Endodermal cell (in vitro differentiated cells): ENCODE results near the gene LRRC25. TPM values are rescaled to one million over a fixed set of nuclear protein-coding genes. Genes with fewer than 3 reads are reported as not detected.

ENCODE experiments used
- DNase-seq: peaks from one replicate; pipeline ENCODE4 v3.0.0-alpha.2; 2017
- H3K27ac ChIP-seq: 2 replicates; pipeline ENCODE4 v1.5.1; 2013; ENCODE audit warnings: mild to moderate bottlenecking, low read depth, low read length, moderate library complexity
- H3K27me3 ChIP-seq: 2 replicates; pipeline ENCODE4 v1.6.1; 2013; ENCODE audit warnings: mild to moderate bottlenecking, low read length, moderate library complexity; ENCODE audit not compliant: insufficient read depth, control insufficient read depth, poor library complexity, severe bottlenecking
- H3K36me3 ChIP-seq: 2 replicates; pipeline ENCODE4 v1.7.0; 2013; ENCODE audit warnings: mild to moderate bottlenecking, low read length, moderate library complexity; ENCODE audit not compliant: control insufficient read depth, insufficient read depth
- H3K4me1 ChIP-seq: one replicate; pipeline ENCODE4 v1.7.0; 2013; ENCODE audit warnings: low read length; ENCODE audit not compliant: control insufficient read depth, insufficient read depth
- H3K4me3 ChIP-seq: 2 replicates; pipeline ENCODE4 v1.5.1; 2013; ENCODE audit warnings: mild to moderate bottlenecking, low read length, moderate library complexity
- H3K9ac ChIP-seq: 2 replicates; pipeline ENCODE4 v1.6.1; 2013; ENCODE audit warnings: mild to moderate bottlenecking, low read length, moderate library complexity; ENCODE audit not compliant: poor library complexity, severe bottlenecking; ENCODE audit errors: extremely low read depth
- H3K9me3 ChIP-seq: 2 replicates; pipeline ENCODE4 v1.6.1; 2013; ENCODE audit warnings: mild to moderate bottlenecking, low read length, moderate library complexity; ENCODE audit not compliant: control insufficient read depth
- H3K27ac Mint-ChIP-seq: 2 replicates; pipeline ENCODE4 v1.8.0; 2020; ENCODE audit warnings: mixed read lengths
- H3K27me3 Mint-ChIP-seq: 2 replicates; pipeline ENCODE4 v1.8.0; 2021; ENCODE audit warnings: mild to moderate bottlenecking, mixed read lengths; ENCODE audit not compliant: insufficient read depth
- H3K36me3 Mint-ChIP-seq: 2 replicates; pipeline ENCODE4 v1.8.0; 2020; ENCODE audit warnings: low read depth, mixed read lengths
- H3K4me1 Mint-ChIP-seq: 2 replicates; pipeline ENCODE4 v1.8.0; 2020; ENCODE audit warnings: mixed read lengths
- H3K4me3 Mint-ChIP-seq: 2 replicates; pipeline ENCODE4 v1.8.0; 2020; ENCODE audit warnings: mild to moderate bottlenecking, moderate library complexity, mixed read lengths
- H3K9me3 Mint-ChIP-seq: 2 replicates; pipeline ENCODE4 v1.8.0; 2020; ENCODE audit warnings: mild to moderate bottlenecking, mixed read lengths
- CTCF ChIP-seq: fragments of 200-600 bp; sonication (generic); conservative IDR thresholded peaks from 2 replicates; pipeline ENCODE4 v1.5.0; 2021; ENCODE audit warnings: antibody characterized with exemption, mild to moderate bottlenecking
- WGBS, 2 experiments: methylation state at CpG; one replicate each; pipeline versions ENCODE4 v1.1.5 to v1.1.7; 2013; ENCODE audit warnings: missing lambda C conversion rate in 2 of 2, mixed read lengths in 1 of 2; ENCODE audit not compliant: insufficient coverage in 1 of 2, insufficient read length in 1 of 2; 5-methylcytosine and 5-hydroxymethylcytosine counted together
- total RNA-seq, 2 donors: library from RNA; stranded (reverse); fragmentation: NEBNext Ultra II Directional in 1 of 2; extraction: Animal tissue kit (Norgen Biotek cat#: 25700) in 1 of 2; gene quantifications; 2 replicates in 1 of 2; 3 replicates in 1 of 2; pipeline ENCODE4 v1.2.1, GENCODE V29; 2021

The LRRC25 gene
- total RNA-seq, 2 donors from 2014 or later = not detected

- H3K4me3 ChIP-seq = peak overlapping the region; percentile 82
- H3K4me1 ChIP-seq = no peaks in the 10 kb centered on the region
- H3K9ac ChIP-seq = peak overlapping the region; percentile 73
- peak overlapping the region; percentile 98 for H3K27ac ChIP-seq
- WGBS, 2 experiments = 0 to 2% methylated on average over 3 to 46 of the region's 53 CpGs
- H3K9me3 ChIP-seq = no peaks in the 10 kb centered on the region
- no peaks in the 10 kb centered on the region for H3K36me3 ChIP-seq
- peak overlapping the region; percentile 89 for H3K27ac Mint-ChIP-seq
- H3K36me3 Mint-ChIP-seq = no peaks in the 10 kb centered on the region
- peak; percentile 89 for DNase-seq
- H3K27me3 ChIP-seq = peaks cover 10% of the 10 kb centered on the region
- H3K9me3 Mint-ChIP-seq = no peaks in the 10 kb centered on the region
- H3K4me3 Mint-ChIP-seq = peak overlapping the region; percentile 61
- peaks cover 65% of the 10 kb centered on the region for H3K27me3 Mint-ChIP-seq
- H3K4me1 Mint-ChIP-seq = peaks cover 6% of the 10 kb centered on the region
- TF ChIP-seq CTCF = no peak
These were observed 20.0 kb upstream of the LRRC25 start for GRCh38 chr19:18417250-18418028.

GRCh38 chr19:18416778-18417249 is 19.4 kb upstream of the LRRC25 start:
- H3K27me3 Mint-ChIP-seq = peaks cover 65% of the 10 kb centered on the region
- Histone ChIP-seq H3K4me3 (peak overlapping the region; percentile 82), H3K27ac (peak overlapping the region; percentile 98), H3K36me3 (no peaks in the 10 kb centered on the region), H3K9me3 (no peaks in the 10 kb centered on the region), H3K27me3 (peaks cover 10% of the 10 kb centered on the region), H3K9ac (peak overlapping the region; percentile 90), H3K4me1 (no peaks in the 10 kb centered on the region)
- no peaks in the 10 kb centered on the region for H3K9me3 Mint-ChIP-seq
- 0 to 1% methylated on average over 7 to 44 of the region's 44 CpGs for WGBS, 2 experiments
- H3K36me3 Mint-ChIP-seq = no peaks in the 10 kb centered on the region
- H3K27ac Mint-ChIP-seq = peak overlapping the region; percentile 93
- H3K4me3 Mint-ChIP-seq = peak overlapping the region; percentile 61
- no peak for TF ChIP-seq CTCF
- H3K4me1 Mint-ChIP-seq = peaks cover 6% of the 10 kb centered on the region
- DNase-seq = peak; percentile 94

GRCh38 chr19:18415178-18415867 is 17.9 kb upstream of the LRRC25 start:
- no peak for DNase-seq
- H3K9ac ChIP-seq = no peak overlapping the region
- H3K27me3 ChIP-seq = peaks cover 10% of the 10 kb centered on the region
- H3K9me3 Mint-ChIP-seq = no peaks in the 10 kb centered on the region
- H3K27ac ChIP-seq = no peak overlapping the region
- peaks cover 61% of the 10 kb centered on the region for H3K27me3 Mint-ChIP-seq
- H3K4me3 Mint-ChIP-seq = no peak overlapping the region
- H3K36me3 ChIP-seq = no peaks in the 10 kb centered on the region
- peaks cover 6% of the 10 kb centered on the region for H3K4me1 Mint-ChIP-seq
- WGBS, 2 experiments = 83 to 84% methylated on average over 23 to 25 of the region's 25 CpGs
- no peaks in the 10 kb centered on the region for H3K36me3 Mint-ChIP-seq
- no peak overlapping the region for H3K27ac Mint-ChIP-seq
- no peaks in the 10 kb centered on the region for H3K9me3 ChIP-seq
- no peak for TF ChIP-seq CTCF
- H3K4me1 ChIP-seq = no peaks in the 10 kb centered on the region
- no peak overlapping the region for H3K4me3 ChIP-seq
